Hematopoietic multipotent progenitor cell treated with erythropoietin and hydrocortisone succinate and interleukin-3 and kit ligand, for 15 days (in vitro differentiated cells): ENCODE results near the gene CD302.
"Not testable (repeated sequence)": the region's sequence is repeated elsewhere in the genome, so short reads cannot be mapped to it uniquely, and the experiment has no call there.

ENCODE experiments used
- DNase-seq: peaks from one replicate; pipeline ENCODE4 v3.0.0-alpha.2; 2015; ENCODE audit warnings: low spot score

CD302 gene

GRCh38 chr2:159793326-159793725 lies 4.7 kb downstream of the CD302 start:
- no peak for DNase-seq

GRCh38 chr2:159792599-159792998 lies 5.4 kb downstream of the CD302 start:
- no peak for DNase-seq

- no peak for DNase-seq
Measured at GRCh38 chr2:159792036-159792435, 6.0 kb downstream of the CD302 start.

GRCh38 chr2:159790323-159790722 lies 7.7 kb downstream of the CD302 start:
- no peak for DNase-seq

GRCh38 chr2:159788253-159788652 lies 9.8 kb downstream of the CD302 start:
- no peak for DNase-seq

- not testable (repeated sequence) for DNase-seq
Measured at GRCh38 chr2:159787647-159788046, 10.4 kb downstream of the CD302 start.

GRCh38 chr2:159786938-159787337 lies 11.1 kb downstream of the CD302 start:
- DNase-seq, result no peak

GRCh38 chr2:159785195-159785594 lies 12.8 kb downstream of the CD302 start:
- no peak for DNase-seq

- not testable (repeated sequence) for DNase-seq
Measured at GRCh38 chr2:159784744-159785143, 13.3 kb downstream of the CD302 start.

- no peak for DNase-seq
Measured at GRCh38 chr2:159783556-159783955, 14.5 kb downstream of the CD302 start.

- no peak for DNase-seq
Measured at GRCh38 chr2:159776321-159776720, 21.7 kb downstream of the CD302 start.

- no peak for DNase-seq
Measured at GRCh38 chr2:159775021-159775420, 23.0 kb downstream of the CD302 start.

GRCh38 chr2:159774370-159774990 lies 23.5 kb downstream of the CD302 start:
- no peak for DNase-seq

- no peak for DNase-seq
Measured at GRCh38 chr2:159773886-159774285, 24.1 kb downstream of the CD302 start.

GRCh38 chr2:159773426-159773825 lies 24.6 kb downstream of the CD302 start:
- no peak for DNase-seq

- no peak for DNase-seq
Measured at GRCh38 chr2:159769147-159769546, 28.9 kb downstream of the CD302 start.

GRCh38 chr2:159762075-159762474 lies 35.9 kb downstream of the CD302 start:
- DNase-seq, result no peak

GRCh38 chr2:159760326-159760725 lies 37.7 kb downstream of the CD302 start:
- no peak for DNase-seq

GRCh38 chr2:159759577-159759976 lies 38.4 kb downstream of the CD302 start:
- DNase-seq, result no peak

- no peak for DNase-seq
Measured at GRCh38 chr2:159758686-159759085, 39.3 kb downstream of the CD302 start.

- no peak for DNase-seq
Measured at GRCh38 chr2:159758239-159758638, 39.8 kb downstream of the CD302 start.

GRCh38 chr2:159755788-159756187 lies 42.2 kb downstream of the CD302 start:
- DNase-seq, result no peak

GRCh38 chr2:159755014-159755413 lies 43.0 kb downstream of the CD302 start:
- no peak for DNase-seq

GRCh38 chr2:159753797-159754196 lies 44.2 kb downstream of the CD302 start:
- no peak for DNase-seq

GRCh38 chr2:159750873-159751272 lies 47.1 kb downstream of the CD302 start:
- DNase-seq, result no peak
